ENCODE measurements around the gene TMEM164. TPM values are rescaled to one million over a fixed set of nuclear protein-coding genes. Genes with fewer than 3 reads are reported as not detected.
"Not testable (repeated sequence)": the region's sequence is repeated elsewhere in the genome, so short reads cannot be mapped to it uniquely, and the experiment has no call there.

The TMEM164 gene
- total and polyA plus RNA-seq, 4 experiments from 2014 or later, result 0.52 to 17.2 (median 9.9) TPM

GRCh38 chrX:109967156-109967555, 35.8 kb upstream of the TMEM164 start:
- CTCF ChIA-PET (ENCODE audit: partially characterized antibody), result no interaction called here
- POLR2A ChIA-PET (ENCODE audit: partially characterized antibody), result no interaction called here
- no peaks in the 10 kb centered on the region for H3K27me3 Mint-ChIP-seq

GRCh38 chrX:109970841-109971240, 32.1 kb upstream of the TMEM164 start:
- H3K4me1 ChIP-seq (ENCODE audit: insufficient read depth, low read length); H3K27ac ChIP-seq (ENCODE audit: low read depth, low read length); H3K36me3 Mint-ChIP-seq; intact Hi-C loops (cut with micrococcal nuclease); H3K9me3 Mint-ChIP-seq; H3K36me3 ChIP-seq (ENCODE audit: insufficient read depth, low read length); POLR2A ChIA-PET (ENCODE audit: partially characterized antibody); CTCF ChIA-PET (ENCODE audit: partially characterized antibody); H3K27me3 ChIP-seq (ENCODE audit: insufficient read depth, low read length); H3K9me3 ChIP-seq (ENCODE audit: control insufficient read depth in 1 of 2, low read length in 2 of 2); H3K27ac Mint-ChIP-seq; H3K4me1 Mint-ChIP-seq; H3K27me3 Mint-ChIP-seq; H3K4me3 Mint-ChIP-seq; DNase-seq; H3K4me3 ChIP-seq (ENCODE audit: low read length in 2 of 2): not testable (repeated sequence)

More at GRCh38 chrX:109967156-109967555, 35.8 kb upstream of the TMEM164 start:
- H3K4me3 ChIP-seq (ENCODE audit: low read length in 2 of 2), result no peak overlapping the region
- H3K9me3 ChIP-seq (ENCODE audit: control insufficient read depth in 1 of 2, low read length in 2 of 2), result no peaks in the 10 kb centered on the region
- DNase-seq, result no peak
- no peaks in the 10 kb centered on the region for H3K36me3 Mint-ChIP-seq
- intact Hi-C loops (cut with micrococcal nuclease), result no loop called here
- no peak overlapping the region for H3K27ac Mint-ChIP-seq
- H3K4me1 ChIP-seq (ENCODE audit: insufficient read depth, low read length), result no peaks in the 10 kb centered on the region
- no peaks in the 10 kb centered on the region for H3K9me3 Mint-ChIP-seq
- no peaks in the 10 kb centered on the region for H3K27me3 ChIP-seq (ENCODE audit: insufficient read depth, low read length)
- no peaks in the 10 kb centered on the region for H3K36me3 ChIP-seq (ENCODE audit: insufficient read depth, low read length)
- no peaks in the 10 kb centered on the region for H3K4me1 Mint-ChIP-seq
- no peak overlapping the region for H3K27ac ChIP-seq (ENCODE audit: low read depth, low read length)
- H3K4me3 Mint-ChIP-seq, result no peak overlapping the region

GRCh38 chrX:109974906-109975655, 27.8 kb upstream of the TMEM164 start:
- H3K9me3 ChIP-seq (ENCODE audit: control insufficient read depth in 1 of 2, low read length in 2 of 2), result no peaks in the 10 kb centered on the region
- POLR2A ChIA-PET (ENCODE audit: partially characterized antibody), result no interaction called here
- H3K27ac ChIP-seq (ENCODE audit: low read depth, low read length), result no peak overlapping the region
- H3K36me3 ChIP-seq (ENCODE audit: insufficient read depth, low read length), result no peaks in the 10 kb centered on the region
- CTCF ChIA-PET (ENCODE audit: partially characterized antibody), result interaction anchor here (0.6 kb wide), 1 partner anchor 409 kb away, joined by 3 read pairs; no protein-coding TSS in a partner anchor
- intact Hi-C loops (cut with micrococcal nuclease), result no loop called here
- no peak overlapping the region for H3K4me3 ChIP-seq (ENCODE audit: low read length in 2 of 2)
- no peaks in the 10 kb centered on the region for H3K4me1 ChIP-seq (ENCODE audit: insufficient read depth, low read length)
- no peaks in the 10 kb centered on the region for H3K4me1 Mint-ChIP-seq
- no peaks in the 10 kb centered on the region for H3K9me3 Mint-ChIP-seq
- no peak overlapping the region for H3K4me3 Mint-ChIP-seq
- H3K36me3 Mint-ChIP-seq, result no peaks in the 10 kb centered on the region
- peak overlapping the region in 1 of 7 donors; percentile 16 for H3K27ac Mint-ChIP-seq
- no peaks in the 10 kb centered on the region for H3K27me3 ChIP-seq (ENCODE audit: insufficient read depth, low read length)
- DNase-seq, result no peak
- peaks cover 2 to 7% of the 10 kb centered on the region in 2 donors for H3K27me3 Mint-ChIP-seq

- H3K9me3 ChIP-seq (ENCODE audit: control insufficient read depth in 1 of 2, low read length in 2 of 2); intact Hi-C loops (cut with micrococcal nuclease); POLR2A ChIA-PET (ENCODE audit: partially characterized antibody); H3K27ac ChIP-seq (ENCODE audit: low read depth, low read length); H3K27me3 Mint-ChIP-seq; H3K27me3 ChIP-seq (ENCODE audit: insufficient read depth, low read length); H3K4me3 Mint-ChIP-seq; H3K36me3 Mint-ChIP-seq; H3K9me3 Mint-ChIP-seq; H3K27ac Mint-ChIP-seq; H3K4me3 ChIP-seq (ENCODE audit: low read length in 2 of 2); H3K36me3 ChIP-seq (ENCODE audit: insufficient read depth, low read length); DNase-seq; CTCF ChIA-PET (ENCODE audit: partially characterized antibody): not testable (repeated sequence)
- H3K4me1 ChIP-seq (ENCODE audit: insufficient read depth, low read length), result peaks cover 10% of the 10 kb centered on the region
- peaks cover 5 to 12% (median 7%) of the 10 kb centered on the region in 4 donors for H3K4me1 Mint-ChIP-seq
These were observed 17.7 kb upstream of the TMEM164 start for GRCh38 chrX:109985210-109985609.

GRCh38 chrX:109987884-109988283, 15.0 kb upstream of the TMEM164 start:
- CTCF ChIA-PET (ENCODE audit: partially characterized antibody), result interaction anchor here (0.5 to 1.7 kb wide), 3 partner anchors 9 to 97 kb away, joined by 3 to 4 read pairs (median 3); no protein-coding TSS in a partner anchor
- H3K4me1 Mint-ChIP-seq, result peaks cover 14 to 29% (median 21%) of the 10 kb centered on the region in 4 donors
- POLR2A ChIA-PET (ENCODE audit: partially characterized antibody), result no interaction called here

GRCh38 chrX:109990582-109991276, 12.2 kb upstream of the TMEM164 start:
- ChIA-PET POLR2A (ENCODE audit: partially characterized antibody) (interaction anchor here (1.3 to 2.4 kb wide), 2 partner anchors 9 to 12 kb away, joined by 3 to 13 read pairs; partner anchors contain the start of gene TMEM164), CTCF (ENCODE audit: partially characterized antibody) (interaction anchor here (0.8 kb wide), 1 partner anchor 75 kb away, joined by 3 read pairs; no protein-coding TSS in a partner anchor)
- peak overlapping the region in 6 of 7 donors; percentile 27 to 88 (median 38) for H3K27ac Mint-ChIP-seq
- no peaks in the 10 kb centered on the region for H3K9me3 ChIP-seq (ENCODE audit: control insufficient read depth in 1 of 2, low read length in 2 of 2)
- no peaks in the 10 kb centered on the region for H3K36me3 Mint-ChIP-seq
- no peak overlapping the region for H3K27ac ChIP-seq (ENCODE audit: low read depth, low read length)
- intact Hi-C loops (cut with micrococcal nuclease), result no loop called here
- peaks cover 17 to 33% (median 26%) of the 10 kb centered on the region in 4 donors for H3K4me1 Mint-ChIP-seq
- H3K4me3 Mint-ChIP-seq, result peak overlapping the region in 5 of 8 donors; percentile 32 to 69 (median 59)
- H3K9me3 Mint-ChIP-seq, result no peaks in the 10 kb centered on the region
- H3K27me3 Mint-ChIP-seq, result no peaks in the 10 kb centered on the region
- no peaks in the 10 kb centered on the region for H3K27me3 ChIP-seq (ENCODE audit: insufficient read depth, low read length)
- peaks cover 26% of the 10 kb centered on the region for H3K4me1 ChIP-seq (ENCODE audit: insufficient read depth, low read length)
- no peaks in the 10 kb centered on the region for H3K36me3 ChIP-seq (ENCODE audit: insufficient read depth, low read length)
- DNase-seq, result peak in 2 of 5 donors; percentile 12 to 13
- H3K4me3 ChIP-seq (ENCODE audit: low read length in 2 of 2), result no peak overlapping the region

More at GRCh38 chrX:109987884-109988283, 15.0 kb upstream of the TMEM164 start:
- intact Hi-C loops (cut with micrococcal nuclease), result no loop called here
- no peak for DNase-seq
- no peaks in the 10 kb centered on the region for H3K9me3 Mint-ChIP-seq
- H3K36me3 Mint-ChIP-seq, result no peaks in the 10 kb centered on the region
- Histone ChIP-seq H3K36me3 (ENCODE audit: insufficient read depth, low read length) (no peaks in the 10 kb centered on the region), H3K4me3 (ENCODE audit: low read length in 2 of 2) (no peak overlapping the region), H3K9me3 (ENCODE audit: control insufficient read depth in 1 of 2, low read length in 2 of 2) (no peaks in the 10 kb centered on the region), H3K27ac (ENCODE audit: low read depth, low read length) (no peak overlapping the region), H3K27me3 (ENCODE audit: insufficient read depth, low read length) (no peaks in the 10 kb centered on the region), H3K4me1 (ENCODE audit: insufficient read depth, low read length) (peaks cover 26% of the 10 kb centered on the region)
- H3K4me3 Mint-ChIP-seq, result no peak overlapping the region
- H3K27me3 Mint-ChIP-seq, result no peaks in the 10 kb centered on the region
- H3K27ac Mint-ChIP-seq, result no peak overlapping the region

- H3K36me3 ChIP-seq (ENCODE audit: insufficient read depth, low read length), result no peaks in the 10 kb centered on the region
- H3K27ac ChIP-seq (ENCODE audit: low read depth, low read length), result no peak overlapping the region
- H3K27me3 ChIP-seq (ENCODE audit: insufficient read depth, low read length), result no peaks in the 10 kb centered on the region
- POLR2A ChIA-PET (ENCODE audit: partially characterized antibody), result interaction anchor here (2.4 kb wide), 1 partner anchor 10 kb away, joined by 13 read pairs; the partner anchor contains the start of gene TMEM164
- Mint-ChIP-seq H3K9me3 (no peaks in the 10 kb centered on the region), H3K27ac (peak overlapping the region in 1 of 7 donors; percentile 42), H3K4me1 (peaks cover 17 to 33% (median 26%) of the 10 kb centered on the region in 4 donors), H3K27me3 (no peaks in the 10 kb centered on the region), H3K36me3 (no peaks in the 10 kb centered on the region), H3K4me3 (no peak overlapping the region)
- H3K9me3 ChIP-seq (ENCODE audit: control insufficient read depth in 1 of 2, low read length in 2 of 2), result no peaks in the 10 kb centered on the region
- CTCF ChIA-PET (ENCODE audit: partially characterized antibody), result no interaction called here
- no peak for DNase-seq
- intact Hi-C loops (cut with micrococcal nuclease), result no loop called here
- H3K4me3 ChIP-seq (ENCODE audit: low read length in 2 of 2), result no peak overlapping the region
- H3K4me1 ChIP-seq (ENCODE audit: insufficient read depth, low read length), result peaks cover 26% of the 10 kb centered on the region
These were observed 10.7 kb upstream of the TMEM164 start for GRCh38 chrX:109992203-109992602.

Data from CD4-positive, alpha-beta memory T cell (primary cell).